AG08395 (cell line): ENCODE measurements around the gene FEV.

Source experiments
- DNase-seq: peaks from one replicate; pipeline ENCODE4 v3.0.0; 2012; ENCODE audit warnings: mixed read lengths, low spot score

The FEV gene

GRCh38 chr2:218985021-218985324 is at the start of gene FEV:
TSS of gene FEV (minus strand) at chr2:218985184. CDS start at chr2:218985075, 109 bp downstream.
- no peak for DNase-seq

GRCh38 chr2:219032051-219032745 is 47.2 kb upstream of the FEV start:
- no peak for DNase-seq

- no peak for DNase-seq
Measured at GRCh38 chr2:219031005-219031738, 46.2 kb upstream of the FEV start.

GRCh38 chr2:219030177-219030940 is 45.4 kb upstream of the FEV start:
- DNase-seq = no peak

GRCh38 chr2:219029829-219030165 is 44.8 kb upstream of the FEV start:
- peak; percentile 90 for DNase-seq

GRCh38 chr2:219028996-219029828 is 44.2 kb upstream of the FEV start:
- DNase-seq = no peak

GRCh38 chr2:219028141-219028540 is 43.2 kb upstream of the FEV start:
- DNase-seq = no peak

- DNase-seq = no peak
Measured at GRCh38 chr2:219027511-219028055, 42.6 kb upstream of the FEV start.

- DNase-seq = no peak
Measured at GRCh38 chr2:219026946-219027345, 42.0 kb upstream of the FEV start.

GRCh38 chr2:219025637-219026585 is 40.9 kb upstream of the FEV start:
- no peak for DNase-seq

- DNase-seq = no peak
Measured at GRCh38 chr2:219024059-219024458, 39.1 kb upstream of the FEV start.

- no peak for DNase-seq
Measured at GRCh38 chr2:219023045-219023605, 38.1 kb upstream of the FEV start.

GRCh38 chr2:219022616-219023015 is 37.6 kb upstream of the FEV start:
- DNase-seq = no peak

- DNase-seq = no peak
Measured at GRCh38 chr2:219022041-219022440, 37.1 kb upstream of the FEV start.

GRCh38 chr2:219021591-219021990 is 36.6 kb upstream of the FEV start:
- no peak for DNase-seq

GRCh38 chr2:219020604-219021365 is 35.8 kb upstream of the FEV start:
- DNase-seq = no peak

GRCh38 chr2:219019436-219019835 is 34.5 kb upstream of the FEV start:
- DNase-seq = no peak

GRCh38 chr2:219018726-219019125 is 33.7 kb upstream of the FEV start:
- no peak for DNase-seq

- no peak for DNase-seq
Measured at GRCh38 chr2:219018286-219018685, 33.3 kb upstream of the FEV start.
